Right renal pelvis (tissue), 4 donors: Measurements from ENCODE around the gene WDR93. TPM values are rescaled to one million over a fixed set of nuclear protein-coding genes. Genes with fewer than 3 reads are reported as not detected.
"Not testable (repeated sequence)": the region's sequence is repeated elsewhere in the genome, so short reads cannot be mapped to it uniquely, and the experiment has no call there.

Experiments used
- DNase-seq, 4 donors: peaks; one replicate each; pipeline ENCODE4 v3.0.0-alpha.2; 2013; ENCODE audit warnings: low read depth in 4 of 4, low spot score in 3 of 4, missing footprints in 1 of 4
- polyA plus RNA-seq, 4 donors: library from polyadenylated mRNA; unstranded; fragments of 120-200 nt; gene quantifications; one replicate each; pipeline ENCODE4 v1.2.1, GENCODE V29; 2013; ENCODE audit not compliant: insufficient read length in 4 of 4

The WDR93 gene
- polyA plus RNA-seq, 4 donors = 2.1 to 3.1 (median 2.3) TPM

GRCh38 chr15:89766357-89767311, 76.0 kb downstream of the WDR93 start:
- DNase-seq = no peak

DNA sequence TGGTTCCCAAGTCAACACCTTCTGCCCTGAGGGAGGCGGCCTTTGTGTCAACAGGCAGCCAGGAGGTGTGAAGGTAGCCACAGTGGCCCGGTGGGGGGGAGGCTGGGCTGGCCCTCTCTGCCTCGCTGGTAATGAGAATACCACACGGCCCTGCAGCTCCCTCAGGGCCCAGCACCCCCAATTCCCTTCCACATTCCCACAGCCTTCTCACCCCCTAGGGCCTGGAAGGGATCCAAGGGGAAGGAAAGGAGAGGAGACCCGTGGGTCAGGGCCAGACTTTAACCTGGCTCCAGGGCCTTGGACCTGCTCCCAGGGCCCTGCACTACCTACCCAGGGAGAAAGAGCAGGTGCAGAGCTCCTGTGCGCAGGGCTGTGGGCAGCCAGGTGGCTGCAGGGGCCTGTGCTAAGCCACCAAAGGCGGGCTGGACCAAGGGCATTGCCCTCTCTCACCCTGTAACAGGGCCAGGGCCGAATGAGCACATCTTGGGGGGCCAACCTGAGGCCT, 76.9 kb downstream of the WDR93 start:
- DNase-seq = no peak

- DNase-seq = no peak
Observed at GRCh38 chr15:89768071-89768500, 77.5 kb downstream of the WDR93 start.

- no peak for DNase-seq
Observed at GRCh38 chr15:89769366-89769765, 78.8 kb downstream of the WDR93 start.

- DNase-seq = no peak
Observed at GRCh38 chr15:89770041-89770440, 79.4 kb downstream of the WDR93 start.

GRCh38 chr15:89772932-89773583, 82.4 kb downstream of the WDR93 start:
- no peak for DNase-seq

DNA sequence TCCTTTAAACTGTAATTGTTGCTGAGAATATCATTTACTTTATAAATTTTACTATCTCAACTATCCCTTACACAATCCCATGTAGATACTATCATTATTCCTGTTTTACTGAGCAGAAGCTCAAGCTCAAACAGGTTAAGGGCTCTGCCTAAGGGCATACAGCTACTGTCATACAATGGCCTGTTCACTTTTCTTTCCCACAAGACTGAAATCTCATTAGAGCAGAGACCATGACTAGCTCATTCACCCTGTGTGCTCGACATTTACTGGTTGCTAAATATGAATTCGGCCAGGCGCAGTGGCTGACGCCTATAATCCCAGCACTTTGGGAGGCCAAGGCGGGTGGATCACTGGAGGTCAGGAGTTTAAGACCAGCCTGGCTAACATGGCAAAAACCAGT, 83.9 kb downstream of the WDR93 start:
- DNase-seq = no peak

GRCh38 chr15:89775815-89776214, 85.2 kb downstream of the WDR93 start:
- no peak for DNase-seq

DNA sequence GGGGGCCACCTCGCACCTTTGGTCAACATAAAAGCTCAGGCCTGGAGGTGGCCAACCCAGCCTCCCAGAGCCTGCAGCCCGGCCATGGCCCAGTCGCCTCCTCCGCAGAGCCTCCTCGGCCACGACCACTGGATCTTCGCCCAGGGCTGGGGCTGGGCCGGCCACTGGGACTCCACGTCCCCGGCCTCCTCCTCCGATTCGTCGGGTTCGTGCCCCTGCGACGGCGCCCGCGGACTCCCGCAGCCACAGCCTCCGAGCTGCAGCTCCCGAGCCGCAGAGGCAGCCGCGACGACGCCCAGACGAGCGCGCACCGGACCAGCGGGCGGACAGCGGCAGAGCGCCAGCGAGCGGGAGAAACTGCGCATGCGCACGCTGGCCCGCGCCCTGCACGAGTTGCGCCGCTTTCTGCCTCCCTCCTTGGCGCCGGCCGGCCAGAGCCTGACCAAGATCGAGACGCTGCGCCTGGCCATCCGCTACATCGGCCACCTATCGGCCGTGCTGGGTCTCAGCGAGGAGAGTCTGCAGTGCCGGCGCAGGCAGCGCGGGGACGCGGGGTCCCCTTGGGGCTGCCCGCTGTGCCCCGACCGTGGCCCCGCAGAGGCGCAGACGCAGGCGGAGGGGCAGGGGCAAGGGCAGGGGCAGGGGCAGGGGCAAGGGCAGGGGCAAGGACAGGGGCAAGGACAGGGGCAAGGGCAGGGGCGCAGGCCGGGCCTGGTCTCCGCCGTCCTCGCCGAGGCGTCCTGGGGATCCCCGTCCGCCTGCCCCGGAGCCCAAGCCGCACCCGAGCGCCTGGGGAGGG, 85.9 kb downstream of the WDR93 start, which contains the start of gene MESP2:
TSS of gene MESP2 (plus strand) at position 59 of the 799 bp plus-strand sequence. CDS start at position 85, 26 bp downstream.
- peak; percentile 57 to 79 (median 70) for DNase-seq

DNA sequence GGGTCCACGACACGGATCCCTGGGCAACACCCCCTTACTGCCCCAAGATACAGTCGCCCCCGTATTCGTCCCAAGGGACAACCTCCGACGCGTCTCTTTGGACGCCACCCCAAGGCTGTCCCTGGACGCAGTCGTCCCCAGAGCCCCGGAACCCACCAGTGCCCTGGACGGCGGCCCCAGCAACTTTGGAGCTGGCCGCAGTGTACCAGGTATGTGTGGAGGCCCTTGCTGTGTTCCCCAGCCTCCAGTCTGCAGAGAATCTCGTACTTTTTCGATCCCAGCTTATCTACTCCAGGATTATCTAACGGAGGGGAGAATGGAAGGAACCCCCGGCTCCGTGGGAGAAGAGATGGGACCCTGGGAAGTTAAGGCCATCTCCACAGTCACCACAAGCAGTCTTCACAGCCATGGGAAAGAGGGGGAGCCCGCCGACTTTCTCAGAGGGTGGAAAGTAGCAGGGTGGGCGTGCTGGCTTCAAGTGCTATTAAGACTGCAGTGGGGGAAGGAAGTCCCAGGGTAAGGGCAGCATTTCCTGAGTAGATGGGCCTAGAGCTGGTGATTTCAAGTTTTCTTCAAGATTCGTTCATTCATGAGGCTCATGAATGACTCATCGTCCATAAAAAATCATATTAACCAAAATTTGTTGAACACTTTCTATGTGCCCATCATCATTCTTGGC, 86.6 kb downstream of the WDR93 start:
- DNase-seq = no peak

DNA sequence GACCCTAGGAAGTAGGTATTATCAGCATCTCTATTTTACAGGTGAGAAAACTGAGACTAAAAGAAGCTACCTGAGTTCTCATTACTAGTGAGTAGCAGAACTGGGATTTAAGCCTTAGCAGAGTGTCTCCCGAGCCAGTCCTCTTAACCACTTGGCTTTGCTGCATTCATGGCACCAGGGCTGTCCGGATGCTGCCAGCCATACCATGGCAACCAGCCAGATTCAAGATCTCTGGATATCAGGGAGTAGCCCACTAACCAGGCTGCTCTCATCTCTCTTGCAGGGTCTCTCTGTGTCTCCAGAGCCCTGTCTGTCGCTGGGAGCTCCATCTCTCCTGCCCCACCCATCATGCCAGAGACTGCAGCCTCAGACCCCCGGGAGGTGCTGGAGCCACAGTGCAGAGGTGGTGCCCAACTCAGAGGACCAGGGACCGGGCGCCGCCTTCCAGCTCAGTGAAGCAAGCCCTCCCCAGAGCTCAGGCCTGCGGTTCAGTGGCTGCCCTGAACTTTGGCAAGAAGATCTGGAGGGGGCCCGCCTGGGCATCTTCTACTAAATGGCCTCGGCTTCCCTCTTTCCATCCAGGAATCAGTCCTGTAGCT, 87.3 kb downstream of the WDR93 start:
- DNase-seq = no peak

GRCh38 chr15:89778861-89779260, 88.2 kb downstream of the WDR93 start:
- DNase-seq = no peak

DNA sequence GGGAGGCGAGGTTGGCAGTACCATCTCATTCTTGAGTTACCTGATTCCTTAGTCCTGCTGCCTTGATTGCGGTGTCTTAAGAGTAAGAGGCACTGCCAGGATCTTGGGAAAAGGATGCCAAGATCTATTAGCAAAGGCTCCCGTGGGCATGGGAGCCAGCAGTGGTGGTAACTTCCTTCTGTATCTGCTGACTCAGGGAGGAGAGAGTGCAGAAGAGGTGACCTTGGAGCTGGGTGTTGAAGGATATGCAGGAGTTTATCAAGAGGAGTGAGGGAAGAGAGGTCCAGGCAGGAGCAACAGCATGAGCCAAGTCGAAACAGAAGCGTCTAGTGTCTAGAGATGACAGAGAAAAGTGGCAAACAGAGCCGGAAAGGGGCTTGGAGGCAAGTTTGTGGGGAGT, 90.0 kb downstream of the WDR93 start:
- no peak for DNase-seq

DNA sequence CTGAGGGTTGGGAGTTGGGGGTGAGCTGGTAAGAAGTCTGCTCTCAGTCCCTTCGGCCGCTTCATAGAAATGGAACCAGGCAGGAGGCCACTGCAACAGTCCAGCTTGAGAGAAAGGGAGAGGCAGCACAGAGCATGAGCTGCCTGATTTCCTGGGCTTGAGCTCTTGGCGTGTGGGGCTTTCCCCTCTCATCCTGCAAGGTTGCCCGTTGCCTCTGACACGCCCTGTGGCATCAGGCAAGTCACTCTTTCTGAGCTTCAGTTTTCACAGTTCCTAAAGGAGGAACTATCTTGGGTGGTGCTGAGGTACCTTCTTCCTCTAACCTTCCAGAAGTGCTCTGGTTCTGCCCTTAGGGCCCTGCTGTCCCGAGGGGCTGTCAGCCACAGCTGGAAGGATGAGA, 90.4 kb downstream of the WDR93 start:
- no peak for DNase-seq

DNA sequence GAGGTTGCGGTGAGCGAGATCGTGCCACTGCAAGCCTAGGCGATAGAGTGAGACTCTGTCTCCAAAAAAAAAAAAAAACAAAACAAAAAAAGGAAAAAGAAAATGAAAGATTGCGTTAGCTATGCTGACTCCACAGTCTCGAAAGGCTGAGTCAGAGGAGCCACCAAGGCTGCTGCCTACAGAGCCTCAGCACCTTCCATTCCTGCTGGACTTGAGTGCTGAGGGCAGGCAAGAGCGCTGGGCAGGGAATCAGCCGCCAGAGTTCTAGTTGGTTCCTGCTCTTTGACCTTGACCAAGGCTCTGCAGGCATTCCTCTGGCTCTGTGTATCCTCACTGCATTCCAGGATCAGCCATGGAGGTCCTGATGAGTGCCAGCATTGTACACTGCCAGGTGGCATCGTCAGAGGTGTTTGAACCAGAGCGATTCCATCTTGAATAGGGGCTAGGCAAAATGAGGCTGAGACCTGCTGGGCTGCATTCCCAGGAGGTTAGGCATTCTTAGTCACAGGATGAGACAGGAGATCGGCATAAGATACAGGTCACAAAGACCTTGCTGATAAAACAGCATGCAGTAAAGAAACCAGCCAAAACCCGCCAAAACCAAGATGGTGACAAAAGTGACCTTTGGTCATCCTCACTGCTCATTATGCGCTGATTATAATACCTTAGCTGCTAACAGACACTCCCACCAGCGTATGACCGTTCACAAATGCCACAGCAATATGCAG, 91.4 kb downstream of the WDR93 start:
- DNase-seq = no peak

DNA sequence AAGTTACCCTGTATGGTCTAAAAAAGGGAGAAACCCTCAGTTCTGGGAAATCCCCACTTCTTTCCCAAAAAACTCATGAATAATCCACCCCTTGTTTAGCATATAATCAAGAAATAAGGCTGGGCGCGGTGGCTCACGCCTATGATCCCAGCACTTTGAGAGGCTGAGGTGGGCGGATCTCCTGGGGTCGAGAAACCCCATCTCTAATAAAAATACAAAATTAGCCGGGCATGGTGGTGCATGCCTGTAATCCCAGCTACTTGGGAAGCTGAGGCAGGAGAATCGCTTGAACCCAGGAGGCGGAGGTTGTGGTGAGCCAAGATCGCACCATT, 92.0 kb downstream of the WDR93 start:
- DNase-seq = not testable (repeated sequence)

GRCh38 chr15:89783111-89783860, 92.7 kb downstream of the WDR93 start:
- DNase-seq = no peak

DNA sequence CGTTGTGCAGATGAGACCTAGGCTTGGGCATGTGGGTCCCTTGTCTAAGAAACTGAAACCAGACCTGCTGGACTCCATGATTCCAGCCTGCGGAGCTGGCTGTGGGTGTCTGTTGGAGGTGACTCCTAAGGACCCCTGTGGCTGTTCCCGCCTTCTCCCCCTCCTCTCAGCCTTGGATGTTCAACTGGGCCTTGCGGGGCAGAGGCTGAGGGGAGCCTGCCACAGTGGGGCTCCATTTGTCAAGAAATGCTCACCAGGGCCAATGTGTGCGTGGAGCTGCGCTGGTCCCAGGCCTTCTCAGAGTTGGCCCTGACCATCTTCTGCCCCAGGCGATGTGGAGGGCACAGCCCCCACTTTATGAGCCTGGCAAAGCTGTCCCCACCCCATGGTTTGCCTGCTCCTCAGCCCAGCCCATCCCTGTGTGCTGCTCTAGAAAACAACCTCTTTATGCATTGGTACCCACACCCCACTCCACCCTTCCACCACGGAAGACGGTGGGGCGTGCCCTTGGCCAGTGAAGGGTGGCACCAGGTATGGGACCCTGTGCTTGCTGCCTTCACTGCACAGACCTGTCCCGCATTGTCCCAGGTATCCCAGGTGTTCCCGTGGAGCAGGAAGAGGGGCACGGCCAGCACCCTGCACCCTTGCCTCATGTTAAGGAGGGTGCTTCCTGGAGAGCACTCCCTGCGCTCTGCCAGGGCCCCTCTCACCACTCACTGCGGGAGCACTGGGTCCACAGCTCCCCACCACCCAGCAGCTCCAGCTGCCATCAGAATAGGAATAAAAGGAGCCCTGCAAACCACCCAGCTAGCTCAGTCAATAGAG, 93.5 kb downstream of the WDR93 start:
- no peak for DNase-seq
